Measurements from ENCODE around the gene HMGN1.

Gene HMGN1

DNA sequence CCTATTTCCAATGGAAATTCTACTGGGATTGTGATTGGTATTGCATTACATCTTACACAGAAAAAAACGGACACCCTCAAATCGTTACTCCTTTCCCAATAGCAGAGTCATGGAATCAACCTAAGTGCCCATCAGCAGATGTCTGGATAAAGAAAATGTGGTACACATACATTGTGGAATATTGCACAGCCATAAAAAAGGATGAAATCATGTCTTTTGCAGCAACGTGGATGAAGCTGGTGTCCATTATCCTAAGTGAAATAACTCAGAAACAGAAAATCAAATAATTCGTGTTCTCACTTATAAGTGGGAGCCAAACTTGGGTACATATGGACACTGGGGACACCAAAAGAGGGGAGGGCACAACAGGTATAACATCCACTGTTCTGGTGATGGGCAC lies 14.3 kb downstream of the HMGN1 start:
- H3K4me3 Mint-ChIP-seq, result no peak overlapping the region
- peaks cover 3% of the 10 kb centered on the region for H3K27me3 Mint-ChIP-seq (ENCODE audit: low read depth)
- H3K9me3 Mint-ChIP-seq, result no peaks in the 10 kb centered on the region
- no peak overlapping the region for H3K27ac Mint-ChIP-seq
- no peaks in the 10 kb centered on the region for H3K36me3 Mint-ChIP-seq (ENCODE audit: low read depth)
- H3K4me1 Mint-ChIP-seq (ENCODE audit: low read depth), result no peaks in the 10 kb centered on the region
- no peak for DNase-seq (ENCODE audit: low spot score)

DNA sequence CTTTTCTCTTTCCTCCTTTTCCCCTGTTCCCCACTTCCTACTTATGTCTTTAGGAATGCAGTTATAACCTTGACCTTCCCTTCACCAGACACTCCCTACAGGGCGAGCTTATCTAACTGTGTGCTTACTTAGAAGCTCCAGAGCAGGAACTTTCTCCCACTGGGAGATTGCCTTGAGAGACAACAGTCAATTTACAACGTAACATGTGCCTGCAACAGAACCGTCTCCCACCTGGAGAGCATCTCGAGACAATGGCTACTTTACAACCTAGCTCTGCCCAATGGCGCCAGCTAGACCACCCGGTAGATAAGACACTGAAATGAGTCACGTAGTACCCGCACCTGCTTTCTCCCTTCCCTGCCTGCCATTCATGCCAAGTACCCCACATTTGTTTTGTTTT lies 16.7 kb downstream of the HMGN1 start:
- Mint-ChIP-seq H3K4me3 (no peak overlapping the region), H3K36me3 (ENCODE audit: low read depth) (no peaks in the 10 kb centered on the region), H3K9me3 (no peaks in the 10 kb centered on the region), H3K4me1 (ENCODE audit: low read depth) (no peaks in the 10 kb centered on the region), H3K27ac (no peak overlapping the region), H3K27me3 (ENCODE audit: low read depth) (peaks cover 3% of the 10 kb centered on the region)
- no peak for DNase-seq (ENCODE audit: low spot score)

DNA sequence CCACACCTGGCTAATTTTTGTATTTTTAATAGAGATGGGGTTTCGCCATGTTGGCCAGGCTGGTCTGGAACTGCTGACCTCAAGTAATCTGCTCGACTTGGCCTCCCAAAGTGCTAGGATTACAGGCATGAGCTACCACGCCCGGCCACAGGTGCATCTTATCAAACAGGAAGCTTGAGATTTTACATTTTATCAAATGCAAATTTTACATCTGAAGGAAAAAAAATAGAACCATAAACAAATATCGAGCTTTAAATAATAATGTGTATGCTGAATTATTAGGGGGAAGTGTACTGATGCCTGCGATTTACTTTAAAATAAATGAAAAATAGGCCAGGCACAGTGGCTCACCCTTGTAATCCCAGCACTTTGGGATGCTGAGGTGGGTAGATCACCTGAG lies 18.9 kb downstream of the HMGN1 start:
- DNase-seq (ENCODE audit: low spot score), result no peak
- H3K36me3 Mint-ChIP-seq (ENCODE audit: low read depth), result no peaks in the 10 kb centered on the region
- no peak overlapping the region for H3K4me3 Mint-ChIP-seq
- no peaks in the 10 kb centered on the region for H3K9me3 Mint-ChIP-seq
- no peaks in the 10 kb centered on the region for H3K4me1 Mint-ChIP-seq (ENCODE audit: low read depth)
- no peak overlapping the region for H3K27ac Mint-ChIP-seq
- peaks cover 3% of the 10 kb centered on the region for H3K27me3 Mint-ChIP-seq (ENCODE audit: low read depth)

DNA sequence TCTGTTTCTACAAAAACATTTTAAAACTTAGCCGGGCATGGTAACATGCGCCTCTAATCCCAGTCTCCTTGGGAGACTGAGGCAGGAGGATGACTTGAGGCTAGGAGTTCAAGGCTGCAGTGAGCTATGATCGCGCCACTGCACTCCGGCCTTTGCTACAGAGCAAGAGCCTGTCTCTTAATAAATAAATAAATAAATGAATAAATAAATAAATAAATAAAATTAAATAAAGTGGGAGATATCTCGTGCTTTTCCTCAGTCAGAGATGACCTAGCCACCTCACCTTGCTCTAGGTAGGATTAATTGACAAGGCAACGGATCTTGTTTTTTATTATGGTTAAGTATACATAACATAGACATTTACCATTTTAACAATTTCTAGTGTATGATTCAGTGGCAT lies 21.2 kb downstream of the HMGN1 start:
- no peak for DNase-seq (ENCODE audit: low spot score)

DNA sequence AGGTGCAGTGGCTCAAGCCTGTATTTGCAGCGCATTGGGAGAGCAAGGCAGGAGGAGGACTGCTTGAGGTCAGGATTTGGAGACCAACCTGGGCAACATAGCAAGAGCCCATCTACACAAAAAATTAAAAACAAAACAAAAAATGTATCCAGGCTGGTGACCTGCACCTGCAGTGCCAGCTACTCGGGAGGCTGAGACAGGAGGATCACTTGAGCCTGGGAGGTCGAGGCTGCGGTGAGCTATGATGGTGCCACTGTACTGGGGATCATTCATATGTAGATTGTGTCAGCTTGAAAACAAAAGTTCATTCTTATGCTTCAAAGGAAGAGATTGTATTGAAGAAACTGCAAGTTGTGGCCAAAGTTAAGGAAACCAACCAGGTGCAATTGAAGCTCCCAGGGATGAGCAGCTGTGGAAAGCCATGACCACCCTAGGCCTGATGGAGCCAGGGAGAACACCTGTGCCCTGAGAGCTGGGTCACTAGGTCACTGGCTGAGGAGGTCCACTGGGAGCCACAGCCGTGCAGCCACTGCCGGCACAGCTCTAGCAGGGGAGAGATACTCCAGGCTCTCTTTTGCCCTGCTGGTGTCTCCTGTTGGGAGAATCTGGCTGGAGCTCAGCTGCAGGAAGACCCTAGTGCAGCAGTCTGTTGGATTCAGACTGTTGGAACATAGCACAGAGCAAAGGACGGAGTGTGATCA lies 22.1 kb downstream of the HMGN1 start:
- H3K9me3 Mint-ChIP-seq, result no peaks in the 10 kb centered on the region
- no peaks in the 10 kb centered on the region for H3K27me3 Mint-ChIP-seq (ENCODE audit: low read depth)
- H3K4me3 Mint-ChIP-seq, result no peak overlapping the region
- H3K4me1 Mint-ChIP-seq (ENCODE audit: low read depth), result no peaks in the 10 kb centered on the region
- no peak overlapping the region for H3K27ac Mint-ChIP-seq
- no peaks in the 10 kb centered on the region for H3K36me3 Mint-ChIP-seq (ENCODE audit: low read depth)
- DNase-seq (ENCODE audit: low spot score), result no peak

More for the DNA sequence above, 21.2 kb downstream of the HMGN1 start:
- Mint-ChIP-seq H3K27ac (no peak overlapping the region), H3K9me3 (no peaks in the 10 kb centered on the region), H3K4me3 (no peak overlapping the region), H3K36me3 (ENCODE audit: low read depth) (no peaks in the 10 kb centered on the region), H3K27me3 (ENCODE audit: low read depth) (peaks cover 3% of the 10 kb centered on the region), H3K4me1 (ENCODE audit: low read depth) (no peaks in the 10 kb centered on the region)

DNA sequence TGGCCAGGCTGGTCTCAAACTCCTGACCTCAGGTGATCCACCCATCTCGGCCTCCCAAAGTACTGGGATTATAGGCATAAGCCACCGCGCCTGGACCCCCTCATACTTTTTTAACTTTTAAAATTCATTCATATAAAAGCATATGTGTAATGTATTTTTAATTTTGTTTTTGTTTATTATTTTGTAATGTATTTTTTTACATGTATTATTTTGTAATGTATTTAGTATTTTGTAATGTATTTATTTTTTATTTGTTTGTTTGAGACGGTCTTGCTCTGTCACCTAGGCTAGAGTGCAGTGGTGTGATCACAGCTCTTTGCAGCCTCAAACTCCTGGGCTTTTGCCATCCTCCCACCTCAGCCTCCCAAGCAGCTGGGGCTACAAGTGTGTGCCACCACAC lies 23.4 kb downstream of the HMGN1 start:
- Mint-ChIP-seq H3K4me3 (no peak overlapping the region), H3K4me1 (ENCODE audit: low read depth) (no peaks in the 10 kb centered on the region), H3K9me3 (no peaks in the 10 kb centered on the region), H3K27me3 (ENCODE audit: low read depth) (no peaks in the 10 kb centered on the region), H3K27ac (no peak overlapping the region), H3K36me3 (ENCODE audit: low read depth) (no peaks in the 10 kb centered on the region)
- no peak for DNase-seq (ENCODE audit: low spot score)

DNA sequence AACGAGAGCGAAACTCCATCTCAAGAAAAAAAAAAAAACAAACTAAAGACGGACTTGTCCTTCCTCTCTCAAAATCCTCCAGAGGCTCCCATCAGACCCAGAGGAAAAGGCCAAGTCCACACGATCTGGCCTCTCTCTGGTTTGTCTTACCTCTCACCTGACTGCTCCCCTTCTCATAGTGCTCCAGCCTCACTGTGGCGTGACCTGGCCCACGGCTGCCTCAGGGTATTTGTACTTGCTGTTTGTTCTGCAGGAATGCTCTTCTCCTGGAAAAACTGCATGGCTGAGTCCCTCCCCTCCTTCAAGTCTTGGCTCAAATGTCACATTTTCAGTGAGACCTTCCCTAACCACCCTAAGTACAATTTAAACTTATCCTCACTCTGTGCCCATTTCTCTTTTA lies 27.5 kb downstream of the HMGN1 start:
- no peak for DNase-seq (ENCODE audit: low spot score)
- no peak overlapping the region for H3K27ac Mint-ChIP-seq
- no peaks in the 10 kb centered on the region for H3K36me3 Mint-ChIP-seq (ENCODE audit: low read depth)
- no peak overlapping the region for H3K4me3 Mint-ChIP-seq
- H3K27me3 Mint-ChIP-seq (ENCODE audit: low read depth), result no peaks in the 10 kb centered on the region
- H3K9me3 Mint-ChIP-seq, result no peaks in the 10 kb centered on the region
- H3K4me1 Mint-ChIP-seq (ENCODE audit: low read depth), result peaks cover 1% of the 10 kb centered on the region

DNA sequence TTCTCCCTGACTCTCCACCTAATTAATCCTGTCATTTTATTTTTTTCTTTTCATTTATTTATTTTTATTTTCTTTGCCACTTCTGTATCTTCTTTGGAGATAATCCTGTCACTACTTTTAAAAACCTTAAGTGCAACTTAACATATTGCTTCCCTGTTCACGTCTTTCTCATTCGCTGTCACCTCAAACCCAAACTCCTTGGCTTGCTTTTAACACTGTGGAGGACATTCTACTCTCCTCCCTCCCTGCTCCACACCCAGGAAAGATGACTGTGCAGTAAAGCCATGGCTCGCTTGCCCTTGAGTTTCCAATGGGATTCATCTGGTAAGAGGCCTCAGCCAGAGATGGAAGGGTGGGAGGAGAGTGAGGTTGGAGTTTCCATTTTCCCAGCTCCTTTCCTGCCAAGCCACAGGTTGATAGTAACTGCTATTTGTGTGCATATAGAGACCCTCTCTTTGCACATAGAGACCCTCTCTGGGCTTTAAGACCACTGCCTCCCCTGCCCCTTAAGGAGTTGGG lies 29.0 kb downstream of the HMGN1 start:
- H3K9me3 Mint-ChIP-seq, result no peaks in the 10 kb centered on the region
- H3K4me3 Mint-ChIP-seq, result no peak overlapping the region

DNA sequence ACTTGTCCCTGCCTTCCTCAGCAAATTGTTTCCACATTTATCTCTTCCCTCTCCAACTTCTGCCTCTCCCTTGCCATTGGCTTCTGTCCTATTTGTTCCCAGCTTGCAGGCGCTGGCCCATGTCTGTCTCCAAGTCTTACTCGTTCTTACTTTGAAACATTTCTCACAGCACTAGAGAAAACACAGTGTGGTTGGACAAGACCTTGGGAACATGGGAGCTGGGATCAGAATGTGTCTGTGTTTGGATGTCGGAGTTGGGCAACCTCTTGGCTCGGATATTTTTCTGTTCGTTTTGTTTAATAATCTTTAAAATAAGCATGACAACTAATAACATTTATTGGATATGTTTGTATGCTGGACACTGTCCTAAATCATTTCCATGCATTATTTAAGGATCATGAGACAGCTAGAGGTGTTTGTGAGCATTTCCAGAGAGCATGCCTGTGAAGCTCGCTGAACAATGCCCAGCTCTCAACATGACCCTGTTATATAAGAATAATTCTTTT lies 29.6 kb downstream of the HMGN1 start:
- DNase-seq (ENCODE audit: low spot score), result no peak
- Mint-ChIP-seq H3K27ac (no peak overlapping the region), H3K4me1 (ENCODE audit: low read depth) (peaks cover 16% of the 10 kb centered on the region), H3K9me3 (no peaks in the 10 kb centered on the region), H3K27me3 (ENCODE audit: low read depth) (no peaks in the 10 kb centered on the region), H3K4me3 (no peak overlapping the region), H3K36me3 (ENCODE audit: low read depth) (no peaks in the 10 kb centered on the region)

More for the DNA sequence above, 29.0 kb downstream of the HMGN1 start:
- Mint-ChIP-seq H3K27me3 (ENCODE audit: low read depth) (no peaks in the 10 kb centered on the region), H3K36me3 (ENCODE audit: low read depth) (no peaks in the 10 kb centered on the region), H3K4me1 (ENCODE audit: low read depth) (peaks cover 12% of the 10 kb centered on the region), H3K27ac (no peak overlapping the region)
- no peak for DNase-seq (ENCODE audit: low spot score)

DNA sequence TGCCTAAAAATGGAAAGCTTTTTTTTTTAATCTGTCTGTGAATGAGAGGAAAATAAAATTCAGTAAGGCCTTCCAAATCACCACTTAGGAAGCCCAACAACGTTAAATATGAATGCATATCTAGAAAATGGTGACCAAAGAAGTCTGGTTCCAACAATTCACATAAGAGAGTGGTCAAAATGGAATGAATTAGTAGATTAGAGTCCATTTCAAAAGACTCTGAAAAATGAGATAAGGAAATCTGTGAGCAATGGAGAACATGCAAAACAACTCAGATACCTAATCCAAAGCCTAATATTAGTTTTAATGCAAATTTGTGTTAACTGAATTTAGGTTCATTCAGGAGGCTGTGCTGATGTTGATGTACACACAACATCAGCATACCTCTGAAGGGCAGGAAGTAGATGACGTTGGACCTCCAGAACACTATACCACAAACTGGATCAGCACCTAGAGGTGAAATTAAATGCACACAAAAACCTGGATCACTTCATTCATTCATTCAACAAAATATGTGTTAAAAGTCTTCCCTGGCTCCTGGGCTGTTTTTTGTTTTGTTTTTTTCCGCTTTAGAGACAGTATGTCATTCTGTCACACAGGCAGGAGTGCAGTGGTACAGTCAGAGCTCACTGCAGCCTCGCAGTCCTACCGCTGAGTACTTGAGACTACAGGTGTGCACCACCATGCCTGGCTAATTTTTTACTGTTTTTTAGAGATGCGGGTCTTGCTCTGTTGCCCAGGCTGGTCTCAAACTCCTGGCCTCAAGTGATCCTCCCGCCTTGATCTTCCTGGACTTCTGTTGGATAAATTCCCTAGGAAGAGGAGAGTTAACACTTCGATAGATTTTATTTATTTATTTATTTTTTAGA lies 30.6 kb downstream of the HMGN1 start:
- DNase-seq (ENCODE audit: low spot score), result no peak
- Mint-ChIP-seq H3K4me3 (no peak overlapping the region), H3K27me3 (ENCODE audit: low read depth) (no peaks in the 10 kb centered on the region), H3K27ac (no peak overlapping the region), H3K36me3 (ENCODE audit: low read depth) (peaks cover 2% of the 10 kb centered on the region), H3K4me1 (ENCODE audit: low read depth) (peaks cover 17% of the 10 kb centered on the region), H3K9me3 (no peaks in the 10 kb centered on the region)

DNA sequence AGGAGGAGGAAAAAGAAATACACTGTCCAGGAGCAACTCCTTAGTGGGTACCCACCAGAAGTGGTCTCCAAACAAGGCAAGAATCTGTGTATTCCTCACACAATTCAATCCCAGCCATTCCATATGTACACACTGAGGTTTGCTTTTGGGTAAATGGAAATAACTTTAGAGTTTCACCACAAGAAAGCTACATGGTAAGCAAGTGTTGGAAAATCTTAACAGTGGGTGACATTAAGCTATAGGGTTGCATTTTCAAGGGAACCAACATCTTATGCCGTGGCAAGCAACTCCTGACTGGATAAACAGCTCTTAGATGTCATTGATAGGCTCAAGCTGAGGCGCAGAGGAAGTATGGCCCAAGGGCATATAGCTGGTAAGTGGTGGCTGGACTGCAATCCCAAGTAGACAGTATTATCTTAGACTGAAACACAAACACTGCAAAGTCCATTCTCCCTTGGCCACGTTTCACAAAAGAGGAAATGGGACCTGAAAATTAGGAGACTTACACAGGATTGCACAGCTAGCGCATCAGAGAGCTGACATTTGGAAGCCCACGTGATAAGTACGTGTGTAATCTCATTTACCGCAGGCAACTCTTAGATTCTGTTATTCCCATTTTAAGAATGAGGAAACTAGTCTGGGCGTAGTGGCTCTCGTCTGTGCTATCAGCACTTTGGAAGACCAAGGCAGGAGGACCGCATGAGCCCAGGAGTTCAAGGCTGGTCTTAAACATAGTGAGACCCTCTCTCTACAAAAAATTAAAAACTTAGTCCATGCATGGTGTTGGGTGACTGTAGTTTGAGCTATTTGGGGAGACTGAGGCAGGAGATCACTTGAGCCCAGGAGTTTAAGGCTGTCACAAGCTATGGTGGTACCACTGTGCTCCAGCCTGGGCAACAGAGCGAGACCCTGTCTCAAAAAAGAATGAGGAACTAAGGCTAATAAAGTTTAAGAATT lies 31.5 kb downstream of the HMGN1 start:
- H3K36me3 Mint-ChIP-seq (ENCODE audit: low read depth), result peaks cover 2% of the 10 kb centered on the region
- H3K4me1 Mint-ChIP-seq (ENCODE audit: low read depth), result peaks cover 17% of the 10 kb centered on the region
- no peak overlapping the region for H3K4me3 Mint-ChIP-seq
- no peak for DNase-seq (ENCODE audit: low spot score)
- H3K27me3 Mint-ChIP-seq (ENCODE audit: low read depth), result no peaks in the 10 kb centered on the region
- no peaks in the 10 kb centered on the region for H3K9me3 Mint-ChIP-seq
- H3K27ac Mint-ChIP-seq, result no peak overlapping the region

DNA sequence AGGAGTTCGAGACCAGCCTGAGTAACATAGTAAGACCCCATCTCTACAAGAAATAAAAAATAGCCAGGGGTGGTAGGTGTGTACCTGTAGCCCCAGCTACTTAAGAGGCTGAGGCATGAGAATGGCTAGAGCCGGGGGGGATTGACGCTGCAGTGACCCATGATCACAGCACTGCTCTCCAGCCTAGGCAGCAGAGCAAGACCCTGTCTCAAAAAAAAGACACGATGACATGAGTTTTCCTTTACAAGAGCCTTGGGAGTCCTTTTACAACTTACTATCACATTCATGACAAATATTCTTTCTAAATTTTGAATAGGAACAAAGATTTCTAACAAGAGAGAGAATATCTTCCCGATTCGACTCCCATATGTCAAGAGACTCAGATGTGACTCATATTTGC lies 32.2 kb downstream of the HMGN1 start:
- Mint-ChIP-seq H3K27ac (no peak overlapping the region), H3K27me3 (ENCODE audit: low read depth) (no peaks in the 10 kb centered on the region), H3K4me3 (no peak overlapping the region), H3K4me1 (ENCODE audit: low read depth) (peaks cover 23% of the 10 kb centered on the region), H3K9me3 (no peaks in the 10 kb centered on the region), H3K36me3 (ENCODE audit: low read depth) (peaks cover 6% of the 10 kb centered on the region)
- DNase-seq (ENCODE audit: low spot score), result no peak

DNA sequence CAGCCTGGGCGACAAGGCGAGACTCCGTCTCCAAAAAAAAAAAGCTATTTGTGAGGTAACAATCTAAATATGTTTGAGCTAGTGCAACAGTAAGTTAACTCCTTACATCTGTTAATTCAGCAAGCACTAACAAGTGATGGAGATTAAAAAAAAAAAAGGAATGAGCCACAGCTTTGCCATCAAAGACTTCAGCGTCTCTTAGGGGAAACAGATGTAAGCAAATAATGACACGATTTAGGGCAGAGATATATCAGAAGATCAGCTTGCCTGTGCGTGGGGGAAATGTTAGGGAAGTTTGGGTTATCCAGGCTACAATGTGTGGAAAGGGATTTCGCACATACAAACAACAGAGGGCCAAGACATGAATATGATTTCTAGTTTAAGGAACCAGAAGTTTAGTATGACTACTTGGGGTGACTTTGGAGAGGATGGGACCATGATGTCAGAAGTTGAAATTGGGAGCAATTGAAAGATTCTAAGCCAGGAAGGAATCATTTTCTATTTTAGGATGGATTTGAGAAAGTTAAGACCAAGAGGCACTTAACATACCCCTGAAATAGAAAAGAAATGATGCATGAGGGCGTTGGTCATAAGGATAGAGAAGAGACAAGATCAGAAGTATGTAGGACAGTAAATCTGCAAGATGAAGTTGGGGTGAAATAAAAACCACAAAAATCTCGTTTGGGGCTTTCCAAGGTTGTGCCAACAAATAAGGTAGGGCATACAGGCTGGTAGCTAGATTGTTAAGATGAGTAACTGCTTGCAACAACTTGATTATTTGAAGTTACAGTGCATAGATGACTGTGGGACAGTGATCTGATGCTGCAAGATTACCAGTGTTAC lies 33.1 kb downstream of the HMGN1 start:
- peak overlapping the region; percentile 42 for H3K27ac Mint-ChIP-seq
- peaks cover 8% of the 10 kb centered on the region for H3K36me3 Mint-ChIP-seq (ENCODE audit: low read depth)
- peaks cover 30% of the 10 kb centered on the region for H3K4me1 Mint-ChIP-seq (ENCODE audit: low read depth)
- peak overlapping the region; percentile 3 for H3K4me3 Mint-ChIP-seq
- H3K27me3 Mint-ChIP-seq (ENCODE audit: low read depth), result no peaks in the 10 kb centered on the region
- H3K9me3 Mint-ChIP-seq, result no peaks in the 10 kb centered on the region
- DNase-seq (ENCODE audit: low spot score), result peak; percentile 37
